Transverse colon (tissue), 4 donors: ENCODE data around the gene MPST. TPM values are rescaled to one million over a fixed set of nuclear protein-coding genes. Genes with fewer than 3 reads are reported as not detected.
A peak's percentile ranks its signal among the peaks of the same experiment; 100 is the strongest.

Experiments used
- DNase-seq: peaks from one replicate; pipeline ENCODE4 v3.0.0-alpha.2; 2019
- H3K27ac ChIP-seq, 4 donors: fragments of 200-600 bp; sonication (generic); 2 replicates each; pipeline ENCODE4 v1.5.1; 2016 to 2018; ENCODE audit warnings: inconsistent platforms in 4 of 4
- H3K27me3 ChIP-seq: fragments of 200-600 bp; sonication (generic); 2 replicates; pipeline ENCODE4 v1.5.1; 2017; ENCODE audit warnings: inconsistent platforms
- H3K36me3 ChIP-seq, 4 donors: fragments of 200-600 bp; sonication (generic); 2 replicates each; pipeline ENCODE4 v1.5.1; 2017 to 2019; ENCODE audit warnings: inconsistent platforms in 4 of 4
- H3K4me1 ChIP-seq, 4 donors: fragments of 200-600 bp; sonication (generic); 2 replicates each; pipeline ENCODE4 v1.5.1; 2017 to 2020; ENCODE audit warnings: inconsistent platforms in 4 of 4
- H3K4me3 ChIP-seq, 4 donors: fragments of 200-600 bp; sonication (generic); 1 replicate in 1 of 4; 2 replicates in 3 of 4; pipeline versions ENCODE4 v1.5.1 to v1.6.1; 2017 to 2019; ENCODE audit warnings: inconsistent platforms in 4 of 4
- H3K9me3 ChIP-seq, 2 donors: fragments of 200-600 bp; sonication (generic); 2 replicates each; pipeline ENCODE4 v1.5.1; 2017 to 2019; ENCODE audit warnings: inconsistent platforms in 2 of 2
- CTCF ChIP-seq, 5 experiments: fragments of 200-600 bp in 3 of 5; fragments of 450-650 bp in 2 of 5; sonication (generic) in 3 of 5; IDR thresholded peaks; 1 replicate in 2 of 5; 2 replicates in 3 of 5; pipeline ENCODE4 v1.5.1; 2016 to 2017; ENCODE audit warnings: antibody characterized with exemption in 5 of 5, inconsistent platforms in 3 of 5, mild to moderate bottlenecking in 2 of 5, moderate library complexity in 1 of 5
- EP300 ChIP-seq: sonication (generic); formaldehyde crosslinking; IDR thresholded peaks from one replicate; pipeline ENCODE4 v1.6.1; 2017; ENCODE audit warnings: antibody characterized with exemption, low read depth
- POLR2A ChIP-seq: fragments of 450-650 bp; IDR thresholded peaks from one replicate; pipeline ENCODE4 v1.6.1; 2016; ENCODE audit warnings: antibody characterized with exemption, mild to moderate bottlenecking, moderate library complexity
- POLR2AphosphoS5 ChIP-seq, 3 donors: sonication (generic); formaldehyde crosslinking; IDR thresholded peaks; one replicate each; pipeline ENCODE4 v1.6.1; 2016; ENCODE audit warnings: antibody characterized with exemption in 3 of 3
- WGBS, 2 donors: methylation state at CpG; one replicate each; pipeline ENCODE4 v1.1.5; 2018; ENCODE audit warnings: low coverage in 1 of 2; 5-methylcytosine and 5-hydroxymethylcytosine counted together
- in situ Hi-C, 4 donors: fragments of 200-750 bp; cut with MboI; loops; one replicate each; pipeline versions ENCODE4 v1.15.0 to v1.15.1; 2017; ENCODE audit warnings: low sequenced_read_pairs in 3 of 4, low pct_ligation_motif_present in 1 of 4, low pct_unique_long_range_greater_than_20kb in 1 of 4
- intact Hi-C: fragments of 100-400 bp; cut with DNase I; formaldehyde crosslinking; loops from one replicate; pipeline ENCODE4 v1.15.1; 2023; ENCODE audit warnings: low total_unique reads
- total RNA-seq, 4 donors: library from RNA; depleted of rRNA; stranded (reverse); fragments of >200 nt; gene quantifications; one replicate each; pipeline ENCODE4 v1.1.0, GENCODE V29; 2016

MPST gene
- total RNA-seq, 4 donors from 2014 or later = 407 to 964 (median 541) TPM

- in situ Hi-C loops = no loop called here
- intact Hi-C loops = no loop called here
- TF ChIP-seq EP300 (no peak), POLR2A (no peak), CTCF (IDR thresholded peaks at IDR 0.05) (no peak), POLR2AphosphoS5 (IDR thresholded peaks at IDR 0.05) (no peak)
- H3K36me3 ChIP-seq = no peaks in the 10 kb centered on the region
- DNase-seq = no peak
- WGBS, 2 donors = 48% methylated on average over 2 of the region's 2 CpGs; no CpG with 5 or more reads in 1 of the 2 donors
- no peak overlapping the region for H3K4me3 ChIP-seq
- no peaks in the 10 kb centered on the region for H3K27me3 ChIP-seq
- H3K27ac ChIP-seq = no peak overlapping the region
- H3K4me1 ChIP-seq = peaks cover 3 to 14% (median 12%) of the 10 kb centered on the region in 4 donors
- no peaks in the 10 kb centered on the region for H3K9me3 ChIP-seq
Observed at GRCh38 chr22:37007651-37008050, 11.9 kb upstream of the MPST start.

- peaks cover 3 to 21% (median 19%) of the 10 kb centered on the region in 4 donors for H3K4me1 ChIP-seq
- no peak overlapping the region for H3K4me3 ChIP-seq
- H3K27me3 ChIP-seq = no peaks in the 10 kb centered on the region
- intact Hi-C loops = no loop called here
- H3K36me3 ChIP-seq = no peaks in the 10 kb centered on the region
- no peaks in the 10 kb centered on the region for H3K9me3 ChIP-seq
- WGBS, 2 donors = 78 to 100% methylated on average over 1 to 2 of the region's 2 CpGs
- no peak for DNase-seq
- TF ChIP-seq POLR2AphosphoS5 (IDR thresholded peaks at IDR 0.05) (no peak), POLR2A (no peak), EP300 (no peak), CTCF (IDR thresholded peaks at IDR 0.05) (no peak)
- in situ Hi-C loops = no loop called here
- H3K27ac ChIP-seq = no peak overlapping the region
Observed at GRCh38 chr22:37008365-37008764, 11.2 kb upstream of the MPST start.

- no peak for TF ChIP-seq POLR2A
- no peak for TF ChIP-seq POLR2AphosphoS5 (IDR thresholded peaks at IDR 0.05)
- TF ChIP-seq EP300 = no peak
- TF ChIP-seq CTCF (IDR thresholded peaks at IDR 0.05) = no peak
- intact Hi-C loops (no loop called here), in situ Hi-C loops (no loop called here)
- 83 to 89% methylated on average over 2 of the region's 2 CpGs for WGBS, 2 donors
- Histone ChIP-seq H3K4me3 (no peak overlapping the region), H3K9me3 (no peaks in the 10 kb centered on the region), H3K36me3 (no peaks in the 10 kb centered on the region), H3K4me1 (peaks cover 11 to 32% (median 25%) of the 10 kb centered on the region in 4 donors), H3K27me3 (no peaks in the 10 kb centered on the region), H3K27ac (no peak overlapping the region)
- DNase-seq = no peak
Observed at GRCh38 chr22:37009490-37009889, 10.1 kb upstream of the MPST start.

GRCh38 chr22:37010174-37010573 lies 9.4 kb upstream of the MPST start:
- no peak for DNase-seq

More at GRCh38 chr22:37010174-37010573, 9.4 kb upstream of the MPST start:
- H3K4me1 ChIP-seq = peaks cover 11 to 39% (median 32%) of the 10 kb centered on the region in 4 donors
- no peaks in the 10 kb centered on the region for H3K36me3 ChIP-seq
- intact Hi-C loops = no loop called here
- H3K4me3 ChIP-seq = no peak overlapping the region
- 73% methylated on average over 4 of the region's 4 CpGs; no CpG with 5 or more reads in 1 of the 2 donors for WGBS, 2 donors
- H3K27me3 ChIP-seq = no peaks in the 10 kb centered on the region
- in situ Hi-C loops = no loop called here
- TF ChIP-seq EP300 = no peak
- TF ChIP-seq POLR2A = peak; percentile 20
- peak in 1 of 3 donors; percentile 14 for TF ChIP-seq POLR2AphosphoS5 (IDR thresholded peaks at IDR 0.05)
- no peak for TF ChIP-seq CTCF (IDR thresholded peaks at IDR 0.05)
- no peak overlapping the region for H3K27ac ChIP-seq
- H3K9me3 ChIP-seq = no peaks in the 10 kb centered on the region
